NAMALWA (cell line): ENCODE data around the gene LIMK1.
"Not testable (repeated sequence)": the region's sequence is repeated elsewhere in the genome, so short reads cannot be mapped to it uniquely, and the experiment has no call there.

ENCODE experiments used
- DNase-seq: peaks from one replicate; pipeline ENCODE4 v3.0.0-alpha.2; 2015; ENCODE audit warnings: low spot score

Gene LIMK1

DNA sequence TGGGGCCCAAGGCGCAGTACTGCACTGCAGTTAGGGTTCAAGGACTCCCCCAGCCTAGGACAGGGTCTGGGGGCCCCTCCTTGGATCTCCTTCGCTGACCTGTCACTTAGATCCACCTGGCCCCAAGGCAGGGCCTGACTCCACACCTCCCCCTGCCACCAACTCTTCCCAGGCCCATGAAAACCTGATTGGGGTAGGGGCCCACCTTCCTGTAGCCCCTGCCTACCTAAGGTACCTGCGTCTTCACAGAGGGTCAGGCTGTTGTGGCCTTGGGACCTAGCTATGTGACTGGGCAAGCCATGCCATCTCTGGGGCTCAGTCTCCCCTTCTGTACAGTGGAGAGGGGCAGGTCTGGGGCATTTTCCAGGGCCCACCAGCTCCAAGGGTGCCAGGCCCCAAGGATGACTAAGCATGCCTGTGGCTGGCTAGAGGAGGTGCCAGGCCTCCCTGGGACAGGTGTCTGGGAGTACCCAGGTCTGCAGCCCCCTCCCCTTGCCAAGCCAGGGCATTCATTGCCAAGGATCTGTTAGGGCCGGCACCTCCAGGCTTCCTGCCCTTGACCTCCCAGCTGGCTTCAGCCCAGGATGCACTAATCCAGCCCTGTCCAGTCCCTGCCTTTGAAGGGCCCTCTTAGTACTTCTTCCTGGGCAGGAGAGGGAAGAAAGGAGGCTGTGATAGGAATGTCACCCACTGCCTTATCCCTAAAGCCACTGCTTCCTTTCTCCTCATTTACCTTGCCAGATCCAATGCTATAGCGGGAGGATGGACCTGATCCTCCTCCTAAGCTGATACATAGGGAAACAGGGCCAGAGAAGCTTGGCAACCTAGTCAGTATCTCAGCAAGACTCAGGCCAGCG lies 1.3 kb downstream of the LIMK1 start:
- DNase-seq, result peak; percentile 12

DNA sequence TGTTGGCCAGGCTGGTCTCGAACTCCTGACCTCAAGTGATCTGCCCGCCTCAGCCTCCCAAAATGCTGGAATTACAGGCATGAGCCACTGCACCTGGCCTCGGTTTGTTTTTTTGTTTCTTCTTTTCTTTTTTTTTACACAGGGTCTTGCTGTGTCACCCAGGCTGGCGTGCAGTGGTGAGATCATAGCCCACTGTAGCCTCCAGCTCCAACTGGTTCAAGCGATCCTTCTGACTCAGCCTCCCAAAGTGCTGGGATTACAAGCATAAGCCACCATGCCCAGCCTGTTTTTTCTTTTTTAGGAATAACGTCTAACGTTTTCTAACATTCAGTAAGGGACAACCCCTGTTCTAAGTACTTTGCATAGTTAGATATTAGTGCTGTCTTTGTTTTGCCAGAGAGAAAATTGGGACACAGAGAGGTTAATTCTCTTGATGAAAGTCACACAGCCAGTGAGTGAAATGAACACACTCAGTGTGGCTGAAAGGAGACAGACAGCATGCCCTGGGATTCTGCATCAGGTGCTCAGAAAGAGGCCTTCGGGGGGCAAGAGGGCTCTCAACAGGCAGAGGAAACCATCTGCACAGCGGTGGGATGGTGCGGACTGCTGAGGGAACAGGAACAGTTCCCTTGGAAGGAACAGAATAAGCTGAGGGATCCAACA lies 4.3 kb downstream of the LIMK1 start:
- no peak for DNase-seq

DNA sequence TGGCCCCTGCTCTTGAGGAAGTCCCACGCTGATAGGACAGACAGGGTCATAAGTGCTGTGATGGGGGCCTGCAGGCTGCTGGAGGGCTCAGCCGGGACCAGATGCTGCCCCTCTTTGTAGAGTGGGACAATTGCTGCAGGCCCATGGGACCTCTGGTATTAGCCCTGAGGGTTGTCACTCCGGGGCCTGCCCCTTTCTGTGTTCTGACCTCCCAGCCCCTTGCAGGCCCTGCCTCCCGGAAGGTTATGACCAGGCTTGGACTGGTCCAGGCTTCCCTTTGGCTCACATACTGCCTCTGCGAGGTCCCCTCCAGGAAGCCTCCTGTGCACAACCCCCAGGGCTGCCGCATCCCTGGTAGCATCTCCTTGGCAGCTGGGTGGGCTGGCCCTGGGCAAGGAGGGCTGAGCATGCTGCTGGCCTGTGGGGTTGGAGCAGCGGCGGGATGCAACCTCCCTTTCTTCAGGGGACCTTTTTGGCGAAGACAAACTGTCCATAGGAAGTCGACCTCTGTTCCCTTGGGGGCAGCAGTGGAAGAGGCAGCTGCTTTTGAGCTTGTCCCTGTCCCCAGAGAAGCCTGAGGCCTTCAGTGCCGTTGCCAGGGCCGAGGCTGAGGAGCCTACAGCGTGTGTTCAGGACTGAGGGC lies 8.8 kb downstream of the LIMK1 start:
- peak; percentile 58 for DNase-seq

DNA sequence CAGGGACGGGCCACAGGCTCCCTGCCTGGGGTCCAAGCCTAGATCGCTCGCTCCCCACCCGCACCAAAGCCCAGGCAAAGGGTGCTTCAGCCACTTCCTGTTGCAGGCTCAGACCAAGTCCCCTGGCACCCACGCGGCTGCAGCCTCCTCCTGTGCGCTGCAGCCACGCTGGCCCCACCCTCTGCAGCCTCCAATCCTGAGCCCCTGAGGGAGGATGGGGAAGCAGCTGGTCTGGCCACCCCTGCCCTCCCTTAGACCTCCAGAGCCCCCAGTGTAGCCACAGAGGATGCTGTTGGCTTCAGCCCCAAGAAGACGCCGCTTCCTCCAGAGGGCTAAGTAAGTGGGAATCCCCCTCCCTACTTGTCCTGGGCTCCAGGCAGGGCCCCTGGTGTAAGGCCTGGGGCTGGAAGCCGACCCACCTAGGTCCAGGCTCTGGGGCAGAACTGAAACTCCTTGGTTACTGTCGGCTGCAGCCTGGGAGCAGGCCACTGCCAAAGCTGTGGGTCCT lies 9.4 kb downstream of the LIMK1 start:
- DNase-seq, result peak; percentile 75

DNA sequence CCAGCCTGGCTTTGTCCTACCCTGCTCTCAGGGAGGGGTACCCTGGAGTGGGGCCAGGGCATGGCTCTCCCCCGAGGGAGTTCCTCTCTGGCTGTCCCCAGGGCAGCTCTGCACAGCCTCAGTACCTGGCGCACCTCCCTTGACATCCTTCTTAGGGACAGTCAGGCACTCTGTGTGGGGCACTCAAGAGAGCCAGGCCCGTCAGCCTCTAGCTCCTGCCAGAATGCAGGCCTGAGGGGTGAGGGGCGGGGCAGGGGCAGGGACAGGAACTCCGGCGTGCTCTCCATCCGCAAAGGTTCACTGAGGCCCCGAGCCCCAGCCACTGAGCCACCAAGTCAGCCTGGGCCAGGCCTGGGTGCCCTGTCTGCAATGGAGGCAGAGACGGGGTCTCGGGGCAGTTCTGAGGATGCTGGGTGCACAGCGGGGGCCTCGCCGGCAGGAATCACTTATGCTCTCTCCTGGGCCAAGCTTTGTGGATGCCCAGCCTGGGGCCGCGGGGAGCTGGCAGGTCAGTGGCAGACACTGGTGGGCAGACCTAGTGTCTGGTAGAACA lies 10.1 kb downstream of the LIMK1 start:
- peak; percentile 59 for DNase-seq

DNA sequence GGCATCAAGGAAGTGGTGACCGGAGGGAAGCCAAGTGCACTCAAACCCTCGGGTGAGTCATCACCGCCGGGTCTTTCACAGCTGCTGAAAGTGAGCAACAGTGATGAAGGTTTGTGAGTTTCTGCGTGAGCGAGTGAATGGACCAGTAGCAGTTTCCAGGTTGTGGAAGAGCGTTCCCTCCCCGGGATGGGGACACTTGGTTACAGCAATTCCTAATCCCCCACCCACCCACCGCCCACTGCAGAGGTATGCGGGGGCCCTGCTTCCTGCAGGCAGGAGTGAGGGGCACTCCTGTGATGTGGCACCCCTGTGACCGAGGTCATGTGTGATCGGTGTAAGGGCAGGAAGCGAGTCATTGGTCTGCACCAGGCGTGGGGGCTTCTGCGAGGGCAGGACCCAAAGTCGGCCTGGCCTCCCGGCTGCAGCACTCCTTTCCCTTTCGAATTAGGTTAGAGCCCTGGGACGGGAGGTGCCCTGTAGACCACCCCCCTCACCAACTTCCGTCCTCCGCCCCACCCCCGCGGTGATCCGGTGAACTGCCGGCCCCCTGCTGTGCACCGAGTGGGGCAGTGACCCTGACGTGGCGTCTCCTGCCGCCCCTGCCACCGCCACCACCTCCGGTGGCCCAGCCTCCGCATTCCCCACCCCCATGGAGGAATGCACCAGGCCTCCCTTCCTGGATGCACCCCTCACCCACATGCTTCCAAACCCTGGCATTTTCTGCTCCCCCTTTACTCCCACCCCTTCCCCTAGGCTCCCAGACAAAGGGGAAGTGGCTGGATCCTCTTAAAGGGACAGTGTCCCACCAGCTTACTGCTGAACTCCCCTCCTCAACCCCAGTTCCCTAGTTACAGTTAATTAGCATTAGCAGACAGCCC lies 10.9 kb downstream of the LIMK1 start:
- peak; percentile 91 for DNase-seq

DNA sequence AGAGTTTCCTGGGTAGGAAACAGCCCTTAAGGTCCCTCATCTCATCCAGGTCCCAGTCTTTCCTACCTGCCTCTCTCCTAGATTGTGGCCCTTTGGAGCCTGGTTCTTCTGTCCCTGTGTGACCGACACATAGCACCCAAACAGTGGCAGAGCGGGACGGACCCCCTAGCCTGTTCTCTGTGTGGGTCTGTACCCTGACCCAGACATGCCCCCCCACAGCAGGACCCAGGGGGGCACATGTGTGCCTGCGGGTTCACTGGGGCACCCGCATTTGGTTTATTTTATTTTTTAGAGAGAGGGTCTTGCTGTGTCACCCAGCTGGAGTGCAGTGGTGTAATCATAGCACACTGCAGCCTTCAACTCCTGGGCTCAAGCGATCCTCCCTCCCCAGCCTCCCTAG lies 11.5 kb downstream of the LIMK1 start:
- DNase-seq, result no peak

DNA sequence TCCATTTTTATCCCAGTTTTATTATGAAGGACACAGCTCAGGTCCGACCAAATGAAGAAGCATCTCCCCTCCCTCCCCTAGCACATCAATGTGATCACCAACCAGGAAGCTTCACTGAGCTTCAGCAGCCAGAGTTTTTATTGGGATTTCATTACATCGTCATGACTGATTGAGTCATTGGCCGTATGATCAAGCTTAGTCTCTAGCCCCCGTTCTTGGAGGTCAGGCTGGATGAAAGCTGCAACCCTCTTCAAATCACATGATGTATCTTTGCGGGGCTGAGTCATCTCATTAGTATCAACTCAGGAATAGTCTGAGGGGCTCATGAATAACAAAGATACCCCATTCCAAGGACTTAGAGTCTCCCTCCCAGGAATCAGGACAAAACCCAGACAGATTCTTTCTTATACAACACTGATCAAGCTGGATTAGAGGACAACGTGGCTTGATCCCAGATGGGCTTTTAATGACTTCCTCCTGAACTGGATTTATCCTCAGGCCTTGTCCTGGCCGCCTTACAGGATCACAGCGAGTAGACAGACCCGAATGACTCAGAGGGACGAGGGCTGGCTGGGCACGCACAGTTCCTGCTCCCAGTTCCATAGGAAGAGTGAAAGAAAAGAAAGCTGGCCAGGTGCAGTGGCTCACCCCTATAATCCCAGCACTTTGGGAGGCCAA lies 14.5 kb downstream of the LIMK1 start:
- no peak for DNase-seq

DNA sequence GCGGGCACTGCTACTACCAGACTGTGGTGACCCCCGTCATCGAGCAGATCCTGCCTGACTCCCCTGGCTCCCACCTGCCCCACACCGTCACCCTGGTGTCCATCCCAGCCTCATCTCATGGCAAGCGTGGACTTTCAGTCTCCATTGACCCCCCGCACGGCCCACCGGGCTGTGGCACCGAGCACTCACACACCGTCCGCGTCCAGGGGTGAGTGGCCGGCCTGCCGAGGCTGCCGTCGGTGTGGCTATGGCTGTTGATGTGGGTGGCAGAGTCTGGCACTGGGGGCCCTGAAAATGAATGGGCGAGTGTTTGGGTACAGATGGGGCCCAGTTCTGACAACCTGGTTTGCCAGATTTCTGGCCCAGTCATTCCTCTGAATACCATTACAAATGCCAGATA lies 15.4 kb downstream of the LIMK1 start:
- no peak for DNase-seq

DNA sequence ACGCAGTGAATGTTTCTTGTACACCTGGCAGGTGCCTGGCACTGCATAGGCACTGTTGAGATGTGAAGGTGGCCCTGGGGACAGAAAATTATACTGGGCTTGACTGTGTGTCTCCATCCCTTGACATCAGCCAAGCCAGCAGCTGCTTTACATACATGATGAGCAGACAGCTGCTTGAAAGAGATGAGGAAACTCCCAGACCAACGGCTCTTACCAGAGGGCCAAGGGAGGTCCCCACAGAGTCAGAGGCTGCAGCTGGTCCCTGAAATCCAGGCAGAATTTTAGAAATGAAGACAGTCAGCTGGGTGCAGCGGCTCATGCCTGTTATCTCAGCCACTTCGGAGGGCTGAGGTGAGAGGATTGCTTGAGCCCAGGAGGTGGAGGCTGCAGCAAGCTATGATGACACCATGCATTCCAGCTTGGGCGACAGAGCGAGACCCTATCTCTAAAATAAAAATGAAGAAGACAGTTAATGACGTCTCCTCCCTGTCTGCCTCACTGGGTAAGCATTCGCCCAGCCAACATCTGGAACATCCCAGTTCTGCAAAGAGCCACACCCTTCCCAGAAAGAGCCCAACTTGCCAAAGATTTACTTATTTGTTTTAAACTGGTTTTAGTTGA lies 17.6 kb downstream of the LIMK1 start:
- DNase-seq, result peak; percentile 100

DNA sequence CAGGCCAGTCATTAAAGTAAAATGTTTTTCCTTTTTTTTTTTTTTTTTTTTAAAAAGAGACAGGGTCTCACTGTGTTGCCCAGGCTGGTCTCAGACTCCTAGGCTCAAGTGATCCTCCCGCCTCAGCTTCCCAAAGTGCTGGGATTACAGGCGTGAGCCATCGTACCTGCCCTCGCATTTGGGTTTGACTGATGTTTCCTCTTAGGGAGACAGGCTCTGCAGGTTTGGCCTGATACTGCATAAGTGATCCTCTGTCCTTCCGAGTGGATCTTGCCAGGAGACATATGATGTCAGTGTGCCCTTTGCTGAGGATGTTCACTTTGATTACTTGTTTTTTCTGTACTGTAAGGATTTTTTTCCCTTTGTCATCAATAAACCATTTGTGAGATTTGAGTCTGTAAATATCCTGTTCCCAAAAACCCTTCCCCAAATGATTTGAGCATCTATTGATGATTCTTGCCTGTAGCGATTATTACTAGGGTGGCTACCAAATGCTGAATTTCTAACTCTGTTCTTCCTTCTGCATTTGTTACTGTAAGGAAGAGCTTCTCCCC lies 19.7 kb downstream of the LIMK1 start:
- no peak for DNase-seq

DNA sequence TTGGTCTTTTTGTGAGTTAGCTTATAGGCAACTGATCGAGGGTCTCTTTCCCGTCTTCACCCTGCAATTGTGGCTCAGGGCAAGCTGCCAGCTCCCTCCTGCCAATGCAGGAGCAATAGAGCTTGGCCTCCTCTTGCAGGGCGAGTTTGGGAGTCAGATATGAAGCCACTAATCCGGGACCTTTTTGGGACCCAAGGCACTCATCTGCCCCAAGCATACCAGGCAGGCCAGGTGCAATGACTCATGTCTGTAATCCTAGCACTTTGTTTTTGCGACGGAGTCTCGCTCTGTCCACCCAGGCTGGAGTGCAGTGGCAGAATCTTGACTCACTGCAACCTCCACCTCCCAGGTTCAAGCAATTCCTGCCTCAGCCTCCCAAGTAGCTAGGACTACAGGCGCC lies 21.1 kb downstream of the LIMK1 start:
- DNase-seq, result no peak

DNA sequence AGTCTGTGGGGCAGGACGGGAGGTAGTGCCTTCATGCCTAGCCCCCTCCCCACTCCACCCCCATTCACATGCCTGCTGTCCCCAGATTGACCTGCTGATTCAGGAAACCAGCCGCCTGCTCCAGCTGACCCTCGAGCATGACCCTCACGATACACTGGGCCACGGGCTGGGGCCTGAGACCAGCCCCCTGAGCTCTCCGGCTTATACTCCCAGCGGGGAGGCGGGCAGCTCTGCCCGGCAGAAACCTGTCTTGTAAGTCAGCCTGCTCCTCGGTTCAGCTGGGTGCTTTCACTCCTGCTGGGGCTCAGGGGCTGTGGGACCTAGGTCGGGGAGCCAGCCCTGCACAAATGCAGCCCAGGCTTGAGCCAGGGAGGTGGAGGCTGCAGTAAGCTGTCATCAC lies 22.4 kb downstream of the LIMK1 start:
- no peak for DNase-seq

DNA sequence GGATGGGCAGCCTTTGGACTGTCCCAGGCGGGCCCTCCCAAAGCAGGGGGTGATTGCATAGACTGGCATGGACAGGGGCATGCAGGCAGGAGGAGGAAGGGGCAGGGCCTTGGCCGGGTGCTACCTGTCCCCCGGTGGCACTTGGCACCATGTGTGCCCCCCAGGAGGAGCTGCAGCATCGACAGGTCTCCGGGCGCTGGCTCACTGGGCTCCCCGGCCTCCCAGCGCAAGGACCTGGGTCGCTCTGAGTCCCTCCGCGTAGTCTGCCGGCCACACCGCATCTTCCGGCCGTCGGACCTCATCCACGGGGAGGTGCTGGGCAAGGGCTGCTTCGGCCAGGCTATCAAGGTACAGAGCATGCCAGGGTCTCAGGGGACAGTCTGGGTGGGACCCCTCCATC lies 23.2 kb downstream of the LIMK1 start:
- DNase-seq, result no peak

DNA sequence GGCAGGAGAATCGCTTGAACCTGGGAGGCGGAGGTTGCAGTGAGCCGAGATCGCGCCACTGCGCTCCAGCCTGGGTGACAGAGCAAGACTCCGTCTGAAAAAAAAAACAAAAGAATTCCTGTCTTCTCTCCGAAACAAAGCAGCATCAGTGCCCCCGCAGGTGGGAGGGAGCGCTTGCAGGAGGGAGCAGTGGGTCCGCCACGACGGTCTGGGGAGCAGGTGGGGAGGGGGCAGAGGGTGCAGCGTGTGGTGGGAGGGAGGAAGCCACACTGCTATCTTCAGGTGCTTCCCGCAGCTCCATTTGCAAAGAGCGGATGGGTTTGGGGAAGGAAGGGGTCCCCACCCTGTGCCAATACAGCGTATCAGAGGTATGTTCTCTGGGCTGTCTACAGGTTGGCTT lies 31.7 kb downstream of the LIMK1 start:
- no peak for DNase-seq

DNA sequence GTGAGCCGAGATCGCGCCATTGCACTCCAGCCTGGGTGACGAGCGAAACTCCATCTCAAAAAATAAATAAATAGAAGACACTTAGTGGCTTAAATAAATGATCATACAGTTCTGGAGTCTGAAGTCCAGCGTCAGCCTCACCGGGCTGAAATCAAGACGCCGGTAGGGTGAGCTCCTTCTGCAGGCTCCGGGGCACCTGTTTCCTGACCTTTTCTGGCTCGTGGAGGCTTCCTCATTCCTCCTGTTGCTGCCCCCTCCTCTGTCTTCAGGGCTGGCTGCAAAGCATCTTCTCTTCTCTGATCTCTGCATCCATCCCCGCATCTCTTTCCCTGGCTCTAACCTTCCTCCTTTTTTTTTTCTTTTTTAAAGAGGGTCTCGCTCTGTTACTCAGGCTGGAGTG lies 32.8 kb downstream of the LIMK1 start:
- DNase-seq, result no peak

DNA sequence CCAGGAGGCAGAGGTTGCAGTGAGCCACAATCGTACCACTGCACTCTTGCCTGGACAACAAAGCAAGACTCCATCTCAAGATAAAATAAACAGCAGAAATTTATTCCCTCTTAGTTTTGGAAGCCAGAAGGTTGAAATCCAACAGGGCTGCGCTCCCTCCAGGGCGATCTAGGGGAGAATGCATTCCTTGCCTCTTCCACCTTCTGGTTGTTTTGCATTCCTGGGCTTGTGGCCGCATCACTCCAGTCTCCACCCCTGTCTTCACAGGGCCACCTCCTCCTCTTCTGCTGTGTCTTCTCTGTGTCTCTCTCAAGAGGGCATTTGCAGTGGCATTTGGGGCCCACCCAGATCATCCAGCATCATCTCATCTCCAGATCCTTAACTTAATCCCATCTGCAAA lies 36.2 kb downstream of the LIMK1 start:
- DNase-seq, result no peak

DNA sequence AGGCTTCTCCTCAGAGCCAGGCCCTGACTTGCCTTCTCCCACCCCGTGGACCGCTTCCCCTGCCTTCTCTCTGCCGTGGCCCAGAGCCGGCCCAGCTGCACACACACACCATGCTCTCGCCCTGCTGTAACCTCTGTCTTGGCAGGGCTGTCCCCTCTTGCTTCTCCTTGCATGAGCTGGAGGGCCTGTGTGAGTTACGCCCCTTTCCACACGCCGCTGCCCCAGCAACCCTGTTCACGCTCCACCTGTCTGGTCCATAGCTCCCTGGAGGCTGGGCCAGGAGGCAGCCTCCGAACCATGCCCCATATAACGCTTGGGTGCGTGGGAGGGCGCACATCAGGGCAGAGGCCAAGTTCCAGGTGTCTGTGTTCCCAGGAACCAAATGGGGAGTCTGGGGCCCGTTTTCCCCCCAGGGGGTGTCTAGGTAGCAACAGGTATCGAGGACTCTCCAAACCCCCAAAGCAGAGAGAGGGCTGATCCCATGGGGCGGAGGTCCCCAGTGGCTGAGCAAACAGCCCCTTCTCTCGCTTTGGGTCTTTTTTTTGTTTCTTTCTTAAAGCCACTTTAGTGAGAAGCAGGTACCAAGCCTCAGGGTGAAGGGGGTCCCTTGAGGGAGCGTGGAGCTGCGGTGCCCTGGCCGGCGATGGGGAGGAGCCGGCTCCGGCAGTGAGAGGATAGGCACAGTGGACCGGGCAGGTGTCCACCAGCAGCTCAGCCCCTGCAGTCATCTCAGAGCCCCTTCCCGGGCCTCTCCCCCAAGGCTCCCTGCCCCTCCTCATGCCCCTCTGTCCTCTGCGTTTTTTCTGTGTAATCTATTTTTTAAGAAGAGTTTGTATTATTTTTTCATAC lies 38.0 kb downstream of the LIMK1 start:
- no peak for DNase-seq

DNA sequence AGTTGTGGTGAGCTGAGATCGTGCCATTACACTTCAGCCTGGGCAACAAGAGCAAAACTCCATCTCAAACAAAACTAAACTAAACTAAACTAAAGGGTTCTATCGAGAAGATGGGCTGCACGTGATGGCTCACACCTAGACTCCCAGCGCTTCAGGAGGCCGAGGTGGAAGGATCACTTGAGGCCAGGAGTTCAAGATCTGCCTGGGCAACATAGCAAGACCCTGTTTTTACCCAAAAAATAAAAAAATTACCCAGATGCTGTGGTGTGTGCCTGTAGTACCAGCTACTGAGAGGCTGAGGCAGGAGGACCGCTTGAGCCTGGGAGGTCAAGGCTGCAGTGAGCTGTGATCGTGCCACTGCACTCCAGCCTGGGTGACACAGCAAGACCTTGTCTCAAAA lies 40.3 kb downstream of the LIMK1 start:
- not testable (repeated sequence) for DNase-seq
